CD4-positive, alpha-beta T cell (primary cell): Measurements from ENCODE around the gene CACNA1H. TPM values are rescaled to one million over a fixed set of nuclear protein-coding genes. Genes with fewer than 3 reads are reported as not detected.
A peak's percentile ranks its signal among the peaks of the same experiment; 100 is the strongest.
"Not testable (repeated sequence)": the region's sequence is repeated elsewhere in the genome, so short reads cannot be mapped to it uniquely, and the experiment has no call there.

Experiments used
- ATAC-seq: fragments of 200-7000 bp; cut with Tn5 transposase; one replicate; pipeline ENCODE4 v1.10.0; 2022; ENCODE audit warnings: mild to moderate bottlenecking; ENCODE audit not compliant: poor library complexity
- CTCF ChIA-PET: fragments of 350-600 bp; sonication (Branson Sonifier 250); formaldehyde crosslinking; loops from one replicate; lab custom pipeline; 2021; ENCODE audit warnings: antibody characterized with exemption, inconsistent platforms; lab: Charles Lee
- POLR2A ChIA-PET: fragments of 350-600 bp; sonication (Branson Sonifier 250); formaldehyde crosslinking; loops from one replicate; lab custom pipeline; 2021; ENCODE audit warnings: antibody characterized with exemption, inconsistent platforms; lab: Charles Lee
- DNase-seq, 14 experiments: peaks; one replicate each; pipeline ENCODE4 v3.0.0-alpha.2; 2013 to 2020; ENCODE audit warnings: mixed read lengths in 2 of 14
- H3K27ac ChIP-seq, 2 donors: one replicate each; pipeline versions ENCODE4 v1.5.1 to v1.7.0; 2013; ENCODE audit warnings: low read length in 2 of 2, low read depth in 1 of 2, mild to moderate bottlenecking in 1 of 2
- H3K27me3 ChIP-seq, 2 experiments: 1 replicate in 1 of 2; 2 replicates in 1 of 2; pipeline versions ENCODE4 v1.6.1 to v1.7.0; 2013; ENCODE audit warnings: low read length in 2 of 2, control low read depth in 1 of 2, mild to moderate bottlenecking in 1 of 2, moderate library complexity in 1 of 2; ENCODE audit not compliant: insufficient read depth in 2 of 2, control insufficient read depth in 1 of 2
- H3K36me3 ChIP-seq: one replicate; pipeline ENCODE4 v1.6.1; 2013; ENCODE audit warnings: low read length, control low read depth; ENCODE audit not compliant: insufficient read depth
- H3K4me1 ChIP-seq: one replicate; pipeline ENCODE4 v1.6.1; 2013; ENCODE audit warnings: low read length, control low read depth; ENCODE audit not compliant: insufficient read depth
- H3K4me3 ChIP-seq: one replicate; pipeline ENCODE4 v1.5.1; 2013; ENCODE audit warnings: mild to moderate bottlenecking, low read length, moderate library complexity
- H3K9me3 ChIP-seq, 2 experiments: 1 replicate in 1 of 2; 2 replicates in 1 of 2; pipeline versions ENCODE4 v1.6.1 to v1.7.0; 2013; ENCODE audit warnings: low read length in 2 of 2, mild to moderate bottlenecking in 2 of 2, control low read depth in 1 of 2, moderate library complexity in 1 of 2; ENCODE audit not compliant: control insufficient read depth in 1 of 2, insufficient read depth in 1 of 2
- H3K27ac Mint-ChIP-seq: one replicate; pipeline ENCODE4 v1.8.0; 2020; ENCODE audit warnings: mixed read lengths
- H3K27me3 Mint-ChIP-seq: one replicate; pipeline ENCODE4 v1.8.0; 2021; ENCODE audit warnings: mixed read lengths
- H3K36me3 Mint-ChIP-seq: one replicate; pipeline ENCODE4 v1.8.0; 2021; ENCODE audit warnings: low read depth, mixed read lengths
- H3K4me1 Mint-ChIP-seq: one replicate; pipeline ENCODE4 v1.8.0; 2021; ENCODE audit warnings: low read depth, mixed read lengths
- H3K4me3 Mint-ChIP-seq: one replicate; pipeline ENCODE4 v1.8.0; 2020; ENCODE audit warnings: mild to moderate bottlenecking, mixed read lengths
- H3K9me3 Mint-ChIP-seq: one replicate; pipeline ENCODE4 v1.8.0; 2020; ENCODE audit warnings: mixed read lengths
- intact Hi-C, 2 experiments: fragments of 100-400 bp; cut with DNase I in 1 of 2; cut with micrococcal nuclease in 1 of 2; formaldehyde crosslinking; loops; one replicate each; pipeline versions ENCODE4 v1.15.1 to v1.9.0; 2023 to 2025; cut with DNase I, micrococcal nuclease
- total RNA-seq, 174 experiments: library from RNA in 2 of 174; stranded (reverse) in 2 of 174; gene quantifications; one replicate each; pipeline ENCODE4 v1.2.3 and lab custom pipeline; 2021 to 2026
- TF ChIP-seq, protein P1 (sequence below): fragments of 200-600 bp; IDR thresholded peaks from one replicate; pipeline ENCODE4 v1.8.0; 2022; ENCODE audit warnings: antibody characterized with exemption, mild to moderate bottlenecking

The CACNA1H gene
- total RNA-seq, 2 experiments from 2014 or later, result 5.7 to 6.3 TPM

DNA sequence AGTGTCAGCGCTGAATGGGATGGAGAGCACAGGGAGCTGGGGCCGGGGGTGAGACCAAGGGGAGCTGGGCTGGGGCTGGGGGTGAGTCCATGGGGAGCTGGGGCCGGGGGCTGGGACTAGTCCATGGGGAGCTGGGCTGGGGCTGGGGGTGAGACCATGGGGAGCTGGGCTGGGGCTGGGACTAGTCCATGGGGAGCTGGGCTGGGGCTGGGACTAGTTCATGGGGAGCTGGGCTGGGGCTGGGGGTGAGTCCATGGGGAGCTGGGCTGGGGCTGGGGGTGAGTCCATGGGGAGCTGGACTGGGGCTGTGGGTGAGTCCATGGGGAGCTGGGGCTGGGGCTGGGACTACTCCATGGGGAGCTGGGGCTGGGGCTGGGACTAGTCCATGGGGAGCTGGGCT is 101.9 kb downstream of the CACNA1H start:
- H3K9me3 Mint-ChIP-seq, H3K27ac Mint-ChIP-seq, H3K27ac ChIP-seq, H3K4me1 Mint-ChIP-seq, intact Hi-C loops, H3K4me3 Mint-ChIP-seq, H3K4me3 ChIP-seq, H3K36me3 Mint-ChIP-seq, CTCF ChIA-PET, H3K9me3 ChIP-seq, ATAC-seq, POLR2A ChIA-PET, H3K36me3 ChIP-seq: not testable (repeated sequence)
- DNase-seq, result peak in 1 of 14 experiments; percentile 2
- peaks cover 12 to 17% of the 10 kb centered on the region in 2 experiments for H3K27me3 ChIP-seq
- H3K27me3 Mint-ChIP-seq, result peaks cover 11% of the 10 kb centered on the region
- peaks cover 11% of the 10 kb centered on the region for H3K4me1 ChIP-seq

DNA sequence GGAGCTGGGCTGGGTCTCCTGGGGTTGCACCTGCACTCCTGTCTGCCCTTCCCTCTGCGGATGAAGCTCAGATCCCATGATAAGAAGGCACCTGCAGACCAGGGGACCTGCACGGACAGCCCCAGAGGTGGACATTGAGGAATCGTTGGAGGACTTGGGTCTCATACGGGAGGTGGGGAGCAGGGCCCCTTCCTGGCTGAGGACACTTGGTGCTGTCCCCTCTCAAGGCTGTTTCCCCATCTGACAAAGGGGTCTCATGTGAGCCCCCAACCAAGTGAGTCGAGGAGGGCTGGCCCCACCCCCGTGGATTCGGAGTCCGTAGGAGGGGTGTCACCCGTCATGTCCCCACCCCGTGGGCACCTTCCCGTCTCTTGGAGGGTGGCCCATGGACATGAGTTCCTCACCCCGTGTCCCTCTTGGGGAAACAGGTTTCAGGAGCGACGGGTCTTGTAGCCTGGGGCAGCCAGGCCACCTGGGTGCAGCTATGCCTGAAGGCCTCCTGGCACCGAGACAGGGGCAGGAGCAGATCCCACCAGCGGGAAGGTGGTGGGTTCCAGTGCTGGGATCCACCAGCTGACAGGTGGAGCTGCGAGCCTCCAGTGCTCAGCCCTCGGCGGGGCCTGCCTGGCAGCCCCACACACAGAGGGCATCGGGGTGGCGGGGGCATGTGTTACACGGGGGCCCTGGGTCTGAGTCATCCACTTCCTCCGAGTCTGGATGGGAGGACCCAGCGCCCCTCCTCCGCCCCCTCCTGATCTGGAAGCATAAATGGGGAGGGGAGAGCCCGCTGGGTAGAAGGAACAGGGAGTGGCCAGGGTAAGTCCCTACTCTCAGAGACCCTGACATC is 102.6 kb downstream of the CACNA1H start, which contains the start of gene TPSD1:
Gene TPSD1 (plus strand): TSS at position 794 of the 847 bp plus-strand sequence. CDS start 212 bp downstream, outside the sequence.
- H3K27ac ChIP-seq, H3K36me3 ChIP-seq, intact Hi-C loops, H3K4me3 ChIP-seq, H3K4me1 Mint-ChIP-seq, CTCF ChIA-PET, ATAC-seq, H3K4me3 Mint-ChIP-seq, H3K9me3 Mint-ChIP-seq, POLR2A ChIA-PET, H3K27ac Mint-ChIP-seq, H3K36me3 Mint-ChIP-seq: not testable (repeated sequence)
- DNase-seq, result peak in 1 of 14 experiments; percentile 3
- peaks cover 13% of the 10 kb centered on the region for H3K27me3 Mint-ChIP-seq
- Histone ChIP-seq H3K4me1 (peaks cover 11% of the 10 kb centered on the region), H3K9me3 (peaks cover 0 to 11% of the 10 kb centered on the region in 2 experiments), H3K27me3 (peaks cover 18 to 21% of the 10 kb centered on the region in 2 experiments)

DNA sequence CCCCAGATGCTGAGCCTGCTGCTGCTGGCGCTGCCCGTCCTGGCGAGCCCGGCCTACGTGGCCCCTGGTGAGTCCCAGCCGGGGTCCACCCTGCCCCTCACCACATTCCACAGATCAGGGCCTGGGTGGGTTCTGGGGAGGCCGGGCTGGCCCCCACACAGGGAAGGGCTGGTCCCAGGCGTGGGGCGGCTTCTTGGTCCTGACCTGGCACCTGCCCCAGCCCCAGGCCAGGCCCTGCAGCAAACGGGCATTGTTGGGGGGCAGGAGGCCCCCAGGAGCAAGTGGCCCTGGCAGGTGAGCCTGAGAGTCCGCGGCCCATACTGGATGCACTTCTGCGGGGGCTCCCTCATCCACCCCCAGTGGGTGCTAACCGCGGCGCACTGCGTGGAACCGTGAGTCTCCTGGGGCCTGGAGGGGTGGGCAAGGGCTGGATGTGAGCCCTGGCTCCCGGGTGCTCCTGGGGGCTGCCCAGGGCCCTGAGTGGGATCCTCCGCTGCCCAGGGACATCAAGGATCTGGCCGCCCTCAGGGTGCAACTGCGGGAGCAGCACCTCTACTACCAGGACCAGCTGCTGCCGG is 103.5 kb downstream of the CACNA1H start:
- H3K4me3 ChIP-seq, H3K36me3 ChIP-seq, H3K4me1 Mint-ChIP-seq, H3K27ac Mint-ChIP-seq, POLR2A ChIA-PET, CTCF ChIA-PET, intact Hi-C loops, H3K27ac ChIP-seq, ATAC-seq, H3K4me3 Mint-ChIP-seq, H3K9me3 Mint-ChIP-seq, H3K36me3 Mint-ChIP-seq: not testable (repeated sequence)
- H3K27me3 Mint-ChIP-seq, result peaks cover 15% of the 10 kb centered on the region
- peaks cover 25 to 26% of the 10 kb centered on the region in 2 experiments for H3K27me3 ChIP-seq
- peaks cover 0 to 11% of the 10 kb centered on the region in 2 experiments for H3K9me3 ChIP-seq
- peaks cover 11% of the 10 kb centered on the region for H3K4me1 ChIP-seq
- DNase-seq, result peak in 1 of 14 experiments; percentile 3

DNA sequence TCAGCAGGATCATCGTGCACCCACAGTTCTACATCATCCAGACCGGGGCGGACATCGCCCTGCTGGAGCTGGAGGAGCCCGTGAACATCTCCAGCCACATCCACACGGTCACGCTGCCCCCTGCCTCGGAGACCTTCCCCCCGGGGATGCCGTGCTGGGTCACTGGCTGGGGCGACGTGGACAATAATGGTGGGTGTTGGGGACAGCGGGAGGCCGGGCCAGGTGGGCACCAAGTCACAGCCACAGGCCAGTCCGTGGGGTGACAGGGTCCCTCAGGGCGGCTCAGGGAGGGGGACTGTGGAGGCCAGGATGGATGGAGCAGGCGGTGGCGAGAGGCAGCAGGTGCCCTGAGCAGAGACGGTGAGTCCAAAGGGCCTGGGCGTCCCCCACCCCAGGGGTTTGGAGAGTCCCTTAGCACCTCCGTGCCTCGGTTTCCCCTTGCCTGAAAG is 104.0 kb downstream of the CACNA1H start:
- peaks cover 0 to 11% of the 10 kb centered on the region in 2 experiments for H3K9me3 ChIP-seq
- Mint-ChIP-seq H3K36me3 (no peaks in the 10 kb centered on the region), H3K9me3 (no peaks in the 10 kb centered on the region), H3K27ac (no peak overlapping the region), H3K4me3 (no peak overlapping the region), H3K4me1 (peaks cover 5% of the 10 kb centered on the region), H3K27me3 (peaks cover 18% of the 10 kb centered on the region)
- no peak overlapping the region for H3K27ac ChIP-seq
- peaks cover 30 to 32% of the 10 kb centered on the region in 2 experiments for H3K27me3 ChIP-seq
- H3K36me3 ChIP-seq, result no peaks in the 10 kb centered on the region
- no peak overlapping the region for H3K4me3 ChIP-seq
- intact Hi-C loops, result no loop called here
- TF ChIP-seq, protein P1, sequence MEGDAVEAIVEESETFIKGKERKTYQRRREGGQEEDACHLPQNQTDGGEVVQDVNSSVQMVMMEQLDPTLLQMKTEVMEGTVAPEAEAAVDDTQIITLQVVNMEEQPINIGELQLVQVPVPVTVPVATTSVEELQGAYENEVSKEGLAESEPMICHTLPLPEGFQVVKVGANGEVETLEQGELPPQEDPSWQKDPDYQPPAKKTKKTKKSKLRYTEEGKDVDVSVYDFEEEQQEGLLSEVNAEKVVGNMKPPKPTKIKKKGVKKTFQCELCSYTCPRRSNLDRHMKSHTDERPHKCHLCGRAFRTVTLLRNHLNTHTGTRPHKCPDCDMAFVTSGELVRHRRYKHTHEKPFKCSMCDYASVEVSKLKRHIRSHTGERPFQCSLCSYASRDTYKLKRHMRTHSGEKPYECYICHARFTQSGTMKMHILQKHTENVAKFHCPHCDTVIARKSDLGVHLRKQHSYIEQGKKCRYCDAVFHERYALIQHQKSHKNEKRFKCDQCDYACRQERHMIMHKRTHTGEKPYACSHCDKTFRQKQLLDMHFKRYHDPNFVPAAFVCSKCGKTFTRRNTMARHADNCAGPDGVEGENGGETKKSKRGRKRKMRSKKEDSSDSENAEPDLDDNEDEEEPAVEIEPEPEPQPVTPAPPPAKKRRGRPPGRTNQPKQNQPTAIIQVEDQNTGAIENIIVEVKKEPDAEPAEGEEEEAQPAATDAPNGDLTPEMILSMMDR, result no peak
- DNase-seq, result peak in 1 of 14 experiments; percentile 2
- ChIA-PET CTCF (no interaction called here), POLR2A (no interaction called here)
- no peak for ATAC-seq
- peaks cover 11% of the 10 kb centered on the region for H3K4me1 ChIP-seq
